Brain microvascular endothelial cell (primary cell): ENCODE data around the gene HOXD10.
A peak's percentile ranks its signal among the peaks of the same experiment; 100 is the strongest.

Experiments used
- DNase-seq: peaks from one replicate; pipeline ENCODE4 v3.0.0-alpha.2; 2020
- H3K27ac ChIP-seq: fragments of 250-450 bp; sonication (Bioruptor Pico); 2 replicates; pipeline ENCODE4 v1.5.1; 2020; ENCODE audit warnings: mild to moderate bottlenecking, moderate library complexity
- H3K27me3 ChIP-seq: fragments of 250-450 bp; sonication (Bioruptor Pico); replicated peaks from 2 replicates; pipeline ENCODE4 v1.5.1; 2020; ENCODE audit warnings: mild to moderate bottlenecking
- H3K36me3 ChIP-seq: fragments of 250-450 bp; sonication (Bioruptor Pico); replicated peaks from 2 replicates; pipeline ENCODE4 v1.5.1; 2020; ENCODE audit warnings: mild to moderate bottlenecking
- H3K4me3 ChIP-seq: 2 replicates; pipeline ENCODE4 v1.5.1; 2011; ENCODE audit warnings: low read depth, mild to moderate bottlenecking, control low read depth, low read length, moderate library complexity
- in situ Hi-C: cut with HindIII; loops from 2 replicates; pipeline ENCODE4 v1.10.0; 2017; ENCODE audit warnings: low sequenced_read_pairs, low pct_ligation_motif_present
- TF ChIP-seq, protein P1 (sequence below): IDR thresholded peaks from 2 replicates; pipeline ENCODE4 v1.5.1; 2011; ENCODE audit warnings: low read depth, mild to moderate bottlenecking, moderate library complexity, low read length, control low read depth, inconsistent platforms; ENCODE audit errors: missing control alignments

HOXD10 gene

DNA sequence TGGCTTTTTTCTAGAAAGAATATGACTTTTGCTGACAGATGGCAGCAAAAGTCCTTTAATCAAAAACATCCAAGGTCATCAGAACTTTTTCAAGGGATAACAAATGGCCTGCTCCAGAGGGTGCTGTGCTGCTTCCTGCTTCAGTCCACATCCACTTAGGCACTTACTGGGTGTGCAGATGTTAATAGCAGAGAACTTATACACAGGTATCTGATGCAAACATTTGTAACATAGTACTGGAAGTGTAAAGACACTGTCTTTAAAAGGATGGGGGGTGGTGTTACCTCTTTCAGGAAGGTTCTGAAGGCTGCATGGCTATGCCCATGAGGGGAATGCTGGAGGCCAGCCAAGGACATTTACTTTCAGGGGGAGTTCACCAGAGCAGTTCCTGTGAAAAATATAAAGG lies 18.5 kb downstream of the HOXD10 start:
- H3K27ac ChIP-seq: no peak overlapping the region
- no peaks in the 10 kb centered on the region for H3K36me3 ChIP-seq
- no peak overlapping the region for H3K4me3 ChIP-seq
- H3K27me3 ChIP-seq: peaks cover 97% of the 10 kb centered on the region
- no peak for DNase-seq
- TF ChIP-seq, protein P1, sequence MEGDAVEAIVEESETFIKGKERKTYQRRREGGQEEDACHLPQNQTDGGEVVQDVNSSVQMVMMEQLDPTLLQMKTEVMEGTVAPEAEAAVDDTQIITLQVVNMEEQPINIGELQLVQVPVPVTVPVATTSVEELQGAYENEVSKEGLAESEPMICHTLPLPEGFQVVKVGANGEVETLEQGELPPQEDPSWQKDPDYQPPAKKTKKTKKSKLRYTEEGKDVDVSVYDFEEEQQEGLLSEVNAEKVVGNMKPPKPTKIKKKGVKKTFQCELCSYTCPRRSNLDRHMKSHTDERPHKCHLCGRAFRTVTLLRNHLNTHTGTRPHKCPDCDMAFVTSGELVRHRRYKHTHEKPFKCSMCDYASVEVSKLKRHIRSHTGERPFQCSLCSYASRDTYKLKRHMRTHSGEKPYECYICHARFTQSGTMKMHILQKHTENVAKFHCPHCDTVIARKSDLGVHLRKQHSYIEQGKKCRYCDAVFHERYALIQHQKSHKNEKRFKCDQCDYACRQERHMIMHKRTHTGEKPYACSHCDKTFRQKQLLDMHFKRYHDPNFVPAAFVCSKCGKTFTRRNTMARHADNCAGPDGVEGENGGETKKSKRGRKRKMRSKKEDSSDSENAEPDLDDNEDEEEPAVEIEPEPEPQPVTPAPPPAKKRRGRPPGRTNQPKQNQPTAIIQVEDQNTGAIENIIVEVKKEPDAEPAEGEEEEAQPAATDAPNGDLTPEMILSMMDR: no peak
- in situ Hi-C loops: loop anchor here (25.0 kb wide), 1 partner anchor 502 kb away; no protein-coding TSS in a partner anchor

DNA sequence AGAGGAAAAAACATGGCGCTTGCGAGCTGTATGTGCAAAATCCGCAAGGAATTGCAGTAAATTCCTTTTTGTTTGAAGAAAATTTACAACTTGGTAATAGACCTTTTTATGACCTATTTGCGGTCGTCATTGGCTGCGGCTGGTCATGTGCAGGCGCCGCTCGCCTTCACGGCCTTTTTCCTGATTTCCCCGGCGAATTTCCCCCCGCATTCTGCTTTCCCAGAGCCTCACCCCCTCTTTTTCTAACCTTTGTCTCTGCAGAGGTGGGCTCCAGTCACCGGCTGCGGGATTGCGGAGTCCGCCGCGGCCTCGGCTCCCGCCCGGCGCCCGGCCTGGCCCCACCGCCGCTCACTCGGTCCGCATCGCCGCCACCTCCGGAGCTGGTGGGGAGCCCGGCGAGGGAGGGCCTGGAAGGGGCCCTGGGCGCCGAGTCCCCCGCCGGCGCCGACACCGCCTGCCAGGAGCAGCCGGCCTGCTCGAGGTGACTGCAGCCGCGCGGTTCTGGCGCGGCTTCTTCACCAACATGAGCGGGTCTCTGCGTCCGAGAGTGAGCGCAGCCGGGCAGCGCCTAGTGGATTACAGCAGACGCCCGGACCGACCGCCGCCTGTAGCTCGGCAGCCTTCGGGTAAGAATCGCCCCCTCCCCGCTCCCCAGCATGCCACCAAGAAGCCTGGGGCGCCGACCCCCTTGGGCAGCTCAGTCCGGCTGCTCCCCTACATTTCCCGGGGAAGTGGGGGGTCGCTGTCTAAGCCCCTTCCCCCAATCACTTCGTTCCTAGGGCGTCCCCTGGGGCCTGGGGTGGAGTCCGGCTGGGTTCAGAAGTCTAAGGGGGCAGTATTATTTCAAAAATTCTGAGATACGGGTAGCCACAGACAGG lies 20.0 kb downstream of the HOXD10 start:
- Histone ChIP-seq H3K4me3 (peak overlapping the region; percentile 22), H3K36me3 (no peaks in the 10 kb centered on the region), H3K27me3 (peaks cover 97% of the 10 kb centered on the region), H3K27ac (no peak overlapping the region)
- no peak for DNase-seq
- in situ Hi-C loops: loop anchor here (25.0 kb wide), 1 partner anchor 501 kb away; no protein-coding TSS in a partner anchor
- TF ChIP-seq, protein P1: no peak

DNA sequence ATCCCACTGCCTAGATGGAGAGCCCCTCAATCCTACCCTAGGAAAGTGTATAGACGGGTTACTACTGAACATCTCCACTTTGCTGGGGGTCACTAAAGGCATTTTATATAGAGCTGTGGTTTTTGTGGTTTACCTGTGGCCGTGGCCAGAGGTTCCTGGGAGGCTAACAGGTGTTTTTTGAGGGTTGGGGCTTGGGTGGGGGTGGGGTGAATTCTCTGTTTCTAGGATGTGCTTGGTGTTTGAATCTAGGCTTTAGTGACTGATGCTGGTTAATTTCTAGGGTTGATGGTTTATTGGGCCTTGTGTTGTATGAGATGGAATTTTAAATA lies 20.6 kb downstream of the HOXD10 start:
- TF ChIP-seq, protein P1: no peak
- Histone ChIP-seq H3K27ac (no peak overlapping the region), H3K36me3 (no peaks in the 10 kb centered on the region), H3K27me3 (peaks cover 92% of the 10 kb centered on the region), H3K4me3 (no peak overlapping the region)
- DNase-seq: no peak
- in situ Hi-C loops: loop anchor here (25.0 kb wide), 1 partner anchor 500 kb away; no protein-coding TSS in a partner anchor

DNA sequence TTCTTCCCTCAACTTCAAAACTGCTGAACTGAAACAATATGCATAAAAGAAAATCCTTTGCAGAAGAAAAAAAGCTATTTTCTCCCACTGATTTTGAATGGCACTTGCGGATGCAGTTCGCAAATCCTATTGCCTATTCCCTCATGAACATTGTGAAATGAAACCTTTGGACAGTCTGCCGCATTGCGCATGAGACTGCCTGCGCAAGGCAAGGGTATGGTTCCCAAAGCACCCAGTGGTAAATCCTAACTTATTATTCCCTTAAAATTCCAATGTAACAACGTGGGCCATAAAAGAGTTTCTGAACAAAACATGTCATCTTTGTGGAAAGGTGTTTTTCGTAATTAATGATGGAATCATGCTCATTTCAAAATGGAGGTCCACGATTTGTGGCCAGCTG lies 21.3 kb downstream of the HOXD10 start:
- H3K4me3 ChIP-seq: no peak overlapping the region
- no peak overlapping the region for H3K27ac ChIP-seq
- H3K27me3 ChIP-seq: peaks cover 89% of the 10 kb centered on the region
- in situ Hi-C loops: loop anchor here (25.0 kb wide), 1 partner anchor 499 kb away; no protein-coding TSS in a partner anchor
- TF ChIP-seq, protein P1: no peak
- no peaks in the 10 kb centered on the region for H3K36me3 ChIP-seq
- DNase-seq: no peak

DNA sequence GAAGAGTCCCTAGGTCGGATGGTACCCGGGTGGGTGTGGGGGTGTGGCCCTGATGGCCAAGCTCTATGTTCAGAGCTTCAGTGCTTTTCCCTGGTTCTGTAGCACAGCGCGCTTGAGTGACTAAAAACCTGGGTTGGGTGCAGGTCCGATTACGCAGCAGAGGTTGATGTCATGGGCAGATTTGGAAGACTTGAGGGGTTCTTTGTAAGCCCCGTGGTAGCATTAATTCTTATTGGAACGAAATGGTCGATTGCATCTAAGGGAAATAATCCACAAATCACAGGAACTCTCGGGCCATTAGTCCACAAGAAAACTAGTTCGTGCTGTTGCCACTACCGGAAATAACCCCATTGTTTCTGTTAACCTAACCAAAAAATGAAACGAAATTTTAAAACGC lies 21.9 kb downstream of the HOXD10 start:
- Histone ChIP-seq H3K4me3 (no peak overlapping the region), H3K27me3 (peaks cover 83% of the 10 kb centered on the region), H3K27ac (no peak overlapping the region), H3K36me3 (no peaks in the 10 kb centered on the region)
- in situ Hi-C loops: loop anchor here (25.0 kb wide), 1 partner anchor 499 kb away; no protein-coding TSS in a partner anchor
- no peak for DNase-seq
- TF ChIP-seq, protein P1: no peak
